GM21786 (cell line): ENCODE data around the gene OR1D5.
"Not testable (repeated sequence)": the region's sequence is repeated elsewhere in the genome, so short reads cannot be mapped to it uniquely, and the experiment has no call there.

Experiments used
- ATAC-seq: cut with Tn5 transposase; IDR thresholded peaks from one replicate; pipeline ENCODE4 v1.9.1; 2021; ENCODE audit not compliant: unreplicated experiment

The OR1D5 gene

DNA sequence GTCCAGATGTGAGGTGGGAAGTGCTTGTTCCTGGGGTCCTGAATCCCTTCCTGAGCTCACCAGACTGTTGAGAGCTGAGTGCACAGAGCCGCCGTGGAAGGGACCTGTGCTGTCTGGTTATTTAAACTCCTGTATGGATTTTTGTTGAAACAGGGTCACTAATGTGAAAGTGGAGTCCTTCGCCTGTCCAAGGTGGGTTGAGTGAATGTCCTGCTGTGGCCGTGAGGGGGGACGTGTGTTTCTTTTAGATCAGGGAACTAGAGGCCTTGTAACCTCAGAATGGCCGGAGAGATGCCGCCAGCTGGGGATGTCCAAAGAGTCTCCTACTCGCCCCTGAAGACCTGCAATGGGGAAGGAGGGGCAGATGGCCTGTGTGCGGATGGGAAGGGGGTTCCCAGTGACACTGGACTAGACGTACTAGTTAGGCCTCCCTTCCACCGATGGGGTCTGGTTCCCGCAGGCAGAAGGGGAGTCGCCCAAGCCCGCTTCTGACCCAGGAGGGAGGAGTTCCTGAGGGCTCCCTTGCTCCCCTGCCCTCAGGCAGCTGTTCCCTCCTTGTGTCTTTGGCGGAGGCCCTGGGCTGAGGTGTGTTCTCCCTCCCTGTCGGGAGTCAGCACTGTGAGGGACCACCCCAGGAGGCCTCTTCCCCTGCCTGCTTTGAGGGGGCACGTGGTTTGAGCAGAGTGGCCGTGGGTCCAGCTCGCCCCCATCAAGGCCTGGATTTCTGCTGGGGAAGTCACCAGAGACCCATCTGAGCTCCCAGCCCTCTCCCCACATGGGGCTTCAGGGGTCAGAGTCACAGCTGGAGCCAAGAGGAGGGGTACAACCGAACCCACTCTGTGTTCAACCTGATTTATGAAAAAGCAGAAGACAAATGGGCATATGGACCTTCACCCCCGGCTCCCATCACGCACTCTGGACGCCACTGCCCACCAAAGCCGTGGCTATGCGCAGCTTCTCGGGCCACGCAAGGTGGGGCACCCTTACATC, 30.9 kb downstream of the OR1D5 start:
- no peak for ATAC-seq

DNA sequence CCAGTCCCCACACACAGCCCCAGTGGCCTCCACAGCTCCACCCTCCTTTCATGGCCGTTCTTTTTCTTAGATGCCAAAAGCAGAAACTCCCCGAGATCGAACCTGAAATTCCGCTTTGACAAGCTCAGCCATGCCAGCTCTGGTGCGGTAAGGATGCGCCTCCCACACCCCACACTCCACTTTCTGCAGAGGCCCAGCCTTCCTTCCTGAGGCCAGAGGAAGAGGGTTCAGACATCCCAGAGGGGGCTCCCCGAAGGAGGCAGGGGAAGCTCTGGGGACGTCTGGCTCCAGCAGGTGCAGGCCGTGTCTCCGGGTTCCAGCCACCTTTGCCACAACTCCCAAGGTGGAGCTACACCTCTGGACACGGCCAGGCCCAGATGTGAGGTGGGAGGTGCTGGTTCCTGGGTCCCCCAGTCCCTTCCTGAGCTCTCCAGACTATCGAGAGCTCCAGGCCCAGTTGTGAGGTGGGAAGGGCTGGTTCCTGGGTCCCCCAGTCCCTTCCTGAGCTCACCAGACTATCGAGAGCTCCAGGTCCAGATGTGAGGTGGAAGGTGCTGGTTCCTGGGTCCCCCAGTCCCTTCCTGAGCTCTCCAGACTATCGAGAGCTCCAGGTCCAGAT, 32.4 kb downstream of the OR1D5 start:
- ATAC-seq: not testable (repeated sequence)

DNA sequence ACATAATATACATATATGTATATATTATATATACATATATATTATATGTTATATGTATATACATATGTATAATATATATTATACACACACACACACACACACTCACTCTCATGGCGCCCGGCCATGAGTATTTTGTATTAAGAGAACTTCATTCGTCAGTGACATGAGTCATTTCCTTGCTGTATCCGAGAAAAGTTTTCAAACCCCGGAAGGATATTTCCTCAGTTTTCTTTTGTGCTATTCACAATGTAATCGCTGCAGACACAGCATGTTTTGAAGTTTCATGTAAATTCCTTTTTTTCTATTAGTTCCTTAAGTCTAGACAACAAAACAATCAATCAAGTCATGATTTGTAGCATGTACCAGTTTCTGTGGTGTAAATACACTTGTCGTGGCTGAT, 33.3 kb downstream of the OR1D5 start:
- no peak for ATAC-seq

DNA sequence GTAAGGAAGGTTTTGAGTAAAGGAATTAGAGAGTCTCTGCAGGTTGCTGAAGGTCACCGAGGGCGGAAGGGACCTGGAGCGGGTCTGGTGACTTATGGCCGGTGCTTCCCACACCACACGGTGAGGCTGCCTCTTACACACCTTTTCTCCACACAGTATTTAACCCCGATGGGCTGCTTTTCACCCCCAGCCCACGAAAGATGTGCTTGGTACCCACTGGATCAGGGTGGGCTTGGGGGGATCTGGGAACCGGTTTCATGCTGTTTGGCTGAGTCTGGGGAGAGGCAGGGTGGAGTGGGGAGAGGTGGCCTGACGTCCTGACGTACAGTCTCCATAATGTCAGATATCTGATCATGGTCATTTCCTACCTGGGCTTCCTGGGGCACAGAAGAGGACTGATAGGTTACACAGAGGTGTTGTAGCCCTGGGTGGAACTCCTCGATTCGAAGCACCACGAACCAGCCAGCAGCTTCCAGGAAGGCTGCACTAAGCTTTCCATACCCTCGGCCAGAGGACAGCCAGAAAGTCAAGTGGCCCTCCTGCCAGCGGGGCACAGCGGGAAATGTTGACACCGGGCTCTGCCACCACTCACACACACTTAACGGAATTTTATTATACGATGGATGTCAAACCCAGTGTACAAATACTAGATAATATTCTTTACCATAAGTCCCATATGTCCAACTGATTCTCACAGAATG, 34.0 kb downstream of the OR1D5 start:
- ATAC-seq: no peak

DNA sequence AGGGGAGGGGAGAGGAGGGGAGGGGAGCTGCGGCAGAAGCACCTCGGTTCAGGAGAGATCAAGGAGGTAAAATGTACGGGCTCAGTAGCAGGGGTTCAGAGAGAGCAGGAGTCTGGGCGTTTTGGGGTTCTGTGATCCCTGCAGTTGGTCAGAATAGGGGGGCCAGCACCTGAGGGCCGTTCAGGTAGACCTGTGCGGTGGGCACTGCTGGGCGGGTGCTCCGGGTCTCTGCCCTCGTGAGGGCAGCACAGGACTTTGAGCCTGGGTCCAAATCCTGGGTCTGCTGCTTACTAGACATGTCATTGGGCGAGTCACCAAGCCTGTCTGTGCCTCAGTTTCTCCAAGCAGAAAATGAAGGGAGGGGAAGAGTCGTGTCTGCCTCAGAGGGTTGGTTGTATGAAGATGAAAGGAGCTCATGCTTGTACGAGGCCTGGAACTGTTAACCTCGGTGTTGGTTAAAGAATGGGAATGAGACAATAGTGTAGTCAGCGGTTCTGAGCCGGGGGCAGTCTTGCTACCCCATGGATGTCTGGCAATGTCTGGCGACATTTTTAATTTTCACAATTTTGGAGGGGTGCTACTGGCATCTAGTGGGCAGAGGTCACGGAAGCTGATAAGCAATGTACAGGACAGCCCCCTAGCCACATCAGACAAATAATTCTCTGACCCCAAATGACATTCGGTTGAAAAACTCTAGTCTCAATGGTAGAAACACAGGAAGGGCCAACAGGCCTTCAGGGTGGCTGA, 35.4 kb downstream of the OR1D5 start:
- ATAC-seq: no peak

DNA sequence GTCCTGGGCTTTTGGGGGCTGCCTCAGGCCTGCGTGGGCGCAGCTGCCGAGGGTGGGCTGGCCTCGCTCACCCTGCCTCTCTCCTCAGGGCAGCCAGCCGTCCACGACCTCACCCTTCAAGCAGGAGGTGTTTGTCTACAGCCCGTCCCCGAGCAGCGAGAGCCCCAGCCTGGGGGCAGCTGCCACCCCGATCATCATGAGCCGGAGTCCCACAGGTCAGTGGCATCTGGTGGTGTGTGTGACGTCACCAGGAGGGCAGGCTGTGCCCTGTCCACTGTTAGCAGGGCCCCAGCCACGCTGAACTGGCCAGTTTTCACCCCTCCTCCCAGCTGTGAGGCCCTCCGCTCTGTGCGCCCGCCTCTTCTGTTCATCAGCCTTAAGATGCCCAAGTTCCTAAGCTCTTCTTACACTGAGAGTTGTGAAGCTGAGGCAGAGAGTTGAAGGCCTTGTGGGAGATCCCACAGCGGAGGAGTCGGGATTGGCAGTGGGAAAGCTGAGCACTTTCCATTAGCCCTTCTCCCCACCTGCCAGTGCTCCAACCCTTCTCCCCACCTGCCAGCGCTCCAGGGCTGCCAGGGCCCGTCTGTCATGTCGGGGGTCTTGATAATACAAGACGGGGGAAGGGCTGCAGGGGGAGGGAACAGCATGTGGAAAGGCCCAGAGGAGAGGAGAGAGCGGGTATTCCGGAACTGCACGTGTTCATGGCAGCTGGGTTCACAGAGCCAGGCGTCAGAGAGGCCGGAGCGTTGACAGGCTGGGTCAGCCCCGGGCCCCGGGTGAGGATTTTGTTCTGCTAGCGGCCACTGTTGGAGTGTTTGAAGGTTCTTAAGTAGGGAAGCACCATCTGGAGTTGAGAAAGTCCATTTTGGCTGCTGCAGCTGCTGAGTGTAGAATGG, 36.3 kb downstream of the OR1D5 start:
- ATAC-seq: no peak

DNA sequence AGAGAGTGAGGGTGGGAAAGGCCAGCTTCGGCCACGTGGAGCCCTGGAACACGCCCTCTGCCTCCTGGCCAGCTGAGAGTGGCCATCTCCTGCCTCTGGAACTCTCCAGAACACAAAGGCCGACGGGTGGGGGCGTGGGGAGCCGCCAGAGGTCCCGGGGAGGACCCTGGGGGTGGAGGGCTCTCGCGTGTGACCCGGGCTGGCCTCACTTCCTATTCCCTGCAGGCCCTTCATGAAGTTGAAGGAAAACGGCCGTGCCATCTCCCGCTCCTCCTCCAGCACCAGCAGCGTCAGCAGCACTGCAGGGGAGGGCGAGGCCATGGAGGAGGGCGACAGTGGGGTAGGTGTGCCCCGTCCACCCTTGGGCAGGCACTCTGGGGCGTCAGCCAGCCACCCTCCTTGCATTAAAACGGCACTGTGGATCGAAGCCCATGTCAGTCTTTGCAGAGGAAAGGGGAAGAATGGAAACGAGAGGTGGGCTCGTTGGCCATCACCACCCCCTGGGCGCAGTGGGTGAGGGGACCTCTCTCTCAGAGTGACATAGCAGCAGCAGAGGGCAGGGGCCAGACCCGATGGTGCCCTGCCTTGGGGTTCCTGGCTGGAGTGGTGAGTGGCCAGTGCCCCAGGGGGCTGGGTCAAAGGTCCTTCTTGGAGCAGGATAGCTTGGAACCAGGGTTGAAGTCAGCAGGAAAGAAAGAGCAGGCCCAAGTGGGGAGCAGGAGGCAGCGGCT, 37.1 kb downstream of the OR1D5 start:
- no peak for ATAC-seq

DNA sequence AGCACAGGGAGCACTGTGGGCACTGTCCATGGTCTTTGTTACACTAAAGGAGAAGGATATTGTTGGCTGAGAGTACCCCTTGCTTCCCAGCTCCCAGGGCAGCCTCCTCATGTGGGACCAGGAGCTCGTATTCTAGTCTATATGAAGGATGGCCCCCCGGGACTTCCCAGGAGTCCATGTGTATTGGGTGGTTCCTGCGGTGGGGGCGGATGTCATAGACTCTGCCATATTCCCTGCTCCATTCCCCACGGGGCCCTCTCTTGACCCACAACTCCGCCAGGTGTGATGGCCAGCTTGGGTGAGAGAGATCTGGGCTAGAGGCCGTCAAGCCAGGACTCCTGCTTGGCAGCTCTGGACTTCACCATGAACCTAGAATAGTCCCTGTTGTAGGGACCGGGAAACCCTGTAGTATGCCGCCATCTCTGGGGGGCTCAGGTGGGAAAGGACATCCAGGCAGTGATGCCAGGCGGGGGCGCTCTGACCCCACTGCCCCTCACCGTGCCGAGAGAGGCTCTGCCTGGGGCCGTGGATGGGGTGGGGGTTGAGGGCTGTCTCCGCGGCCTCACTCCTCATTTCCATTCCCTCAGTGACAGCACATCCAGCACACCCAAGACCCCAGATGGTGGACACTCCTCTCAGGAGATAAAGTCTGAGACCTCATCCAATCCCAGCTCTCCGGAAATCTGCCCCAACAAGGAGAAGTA, 37.8 kb downstream of the OR1D5 start:
- no peak for ATAC-seq

DNA sequence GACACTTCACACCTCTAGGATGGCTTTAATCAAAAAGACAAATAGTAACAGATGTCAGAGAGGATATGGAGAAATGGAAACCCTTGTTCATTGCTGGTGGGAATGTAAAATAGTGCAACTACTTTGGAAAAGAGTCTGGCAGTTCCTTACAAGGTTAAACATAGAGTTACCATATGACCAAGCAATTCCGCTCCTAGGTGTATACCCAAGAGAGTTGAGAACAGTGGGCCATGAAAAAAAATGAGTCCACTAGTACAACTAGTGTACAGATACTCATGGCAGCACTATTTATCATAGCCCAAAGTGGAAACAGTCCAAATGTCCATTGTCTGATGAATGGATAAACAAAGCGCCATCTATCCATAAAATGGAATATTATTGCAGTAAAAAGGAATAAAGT, 39.1 kb downstream of the OR1D5 start:
- ATAC-seq: no peak

DNA sequence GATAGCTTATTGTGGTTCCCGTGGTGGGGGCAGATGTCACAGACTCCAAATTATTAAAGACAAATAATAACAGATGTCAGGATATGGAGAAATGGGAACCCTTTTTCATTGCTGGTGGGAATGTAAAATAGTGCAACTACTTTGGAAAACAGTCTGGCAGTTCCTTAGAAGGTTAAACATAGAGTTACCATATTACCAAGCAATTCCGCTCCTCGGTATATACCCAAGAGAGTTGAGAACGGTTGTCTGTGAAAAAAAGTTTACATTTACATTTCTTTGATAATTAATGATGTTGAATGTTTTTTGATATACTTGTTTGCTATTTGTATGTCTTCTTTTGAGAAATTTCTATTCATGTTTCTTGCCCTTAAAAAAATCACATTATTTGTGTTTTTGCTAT, 41.2 kb downstream of the OR1D5 start:
- ATAC-seq: no peak

DNA sequence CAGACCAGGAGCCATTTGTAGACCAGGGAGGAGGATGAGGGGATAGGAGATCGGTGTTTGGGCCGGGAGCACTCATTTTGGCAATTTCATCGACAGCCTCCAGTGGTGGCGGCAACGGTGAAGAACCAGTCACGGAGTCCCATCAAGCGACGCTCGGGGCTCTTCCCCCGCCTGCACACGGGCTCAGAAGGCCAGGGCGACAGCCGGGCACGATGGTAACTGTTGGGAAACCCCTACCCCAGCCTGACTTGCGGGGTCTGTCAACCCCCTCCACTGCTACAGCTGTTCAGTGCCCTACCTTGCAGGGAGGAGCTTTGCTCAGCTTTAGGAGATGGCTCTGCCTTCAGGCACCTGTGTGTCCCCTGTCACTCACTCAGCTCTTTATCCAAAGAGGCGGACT, 43.0 kb downstream of the OR1D5 start:
- no peak for ATAC-seq

DNA sequence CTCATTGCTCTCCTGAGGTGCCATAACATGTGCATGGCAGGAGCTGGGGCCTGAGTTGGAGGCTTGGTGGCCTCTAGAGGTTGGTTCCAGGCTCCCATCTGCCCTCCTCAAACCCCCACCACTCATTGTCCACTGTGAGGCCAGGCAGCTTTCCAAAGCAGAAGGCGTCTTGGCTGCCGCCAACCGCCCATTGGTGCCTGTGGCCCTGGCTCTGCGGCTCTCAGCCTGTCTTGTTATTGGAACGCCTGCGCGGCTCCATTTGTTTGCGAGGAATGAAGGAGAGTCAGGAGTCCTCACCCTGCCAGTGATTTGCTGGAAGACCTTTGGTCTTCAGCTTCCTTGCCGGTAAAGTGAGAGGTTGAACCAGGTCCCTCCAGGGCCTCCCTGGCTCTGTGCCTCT, 43.6 kb downstream of the OR1D5 start:
- ATAC-seq: no peak

DNA sequence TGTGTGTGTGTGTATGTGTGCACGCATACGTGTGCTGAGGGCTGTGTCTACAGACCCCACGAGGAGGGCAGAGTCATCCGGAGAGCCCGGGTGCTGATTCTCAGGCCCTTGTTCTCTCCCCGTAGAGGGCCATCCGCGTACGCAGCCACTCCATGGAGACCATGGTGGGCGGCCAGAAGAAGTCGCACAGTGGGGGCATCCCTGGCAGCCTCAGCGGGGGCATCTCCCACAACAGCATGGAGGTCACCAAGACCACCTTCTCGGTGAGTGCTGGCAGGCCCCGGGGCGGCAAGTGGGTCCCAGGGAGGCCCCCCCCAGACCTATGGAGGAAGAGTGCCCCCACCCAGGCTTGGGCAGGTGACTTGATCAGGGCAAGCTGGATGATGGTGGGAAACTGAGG, 45.5 kb downstream of the OR1D5 start:
- no peak for ATAC-seq

DNA sequence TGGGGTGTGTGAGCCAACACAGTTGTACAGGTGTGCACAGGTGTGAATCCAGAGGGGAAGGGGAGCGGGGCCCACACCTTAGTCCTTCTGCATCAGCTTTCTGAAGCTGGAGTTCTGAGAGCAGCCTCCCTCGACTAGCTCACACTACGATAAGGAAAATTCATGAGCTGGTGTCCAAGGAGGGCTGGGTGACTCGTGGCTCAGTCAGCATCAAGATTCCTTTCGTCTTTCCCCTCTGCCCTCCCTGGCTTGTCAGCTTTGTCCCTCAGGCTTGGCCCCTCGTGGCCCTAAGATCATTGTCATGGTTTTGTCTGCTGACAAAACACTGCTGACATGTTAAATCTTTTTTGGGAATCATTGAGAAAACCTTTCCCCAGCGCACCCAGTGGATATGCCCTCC, 47.5 kb downstream of the OR1D5 start:
- ATAC-seq: no peak

DNA sequence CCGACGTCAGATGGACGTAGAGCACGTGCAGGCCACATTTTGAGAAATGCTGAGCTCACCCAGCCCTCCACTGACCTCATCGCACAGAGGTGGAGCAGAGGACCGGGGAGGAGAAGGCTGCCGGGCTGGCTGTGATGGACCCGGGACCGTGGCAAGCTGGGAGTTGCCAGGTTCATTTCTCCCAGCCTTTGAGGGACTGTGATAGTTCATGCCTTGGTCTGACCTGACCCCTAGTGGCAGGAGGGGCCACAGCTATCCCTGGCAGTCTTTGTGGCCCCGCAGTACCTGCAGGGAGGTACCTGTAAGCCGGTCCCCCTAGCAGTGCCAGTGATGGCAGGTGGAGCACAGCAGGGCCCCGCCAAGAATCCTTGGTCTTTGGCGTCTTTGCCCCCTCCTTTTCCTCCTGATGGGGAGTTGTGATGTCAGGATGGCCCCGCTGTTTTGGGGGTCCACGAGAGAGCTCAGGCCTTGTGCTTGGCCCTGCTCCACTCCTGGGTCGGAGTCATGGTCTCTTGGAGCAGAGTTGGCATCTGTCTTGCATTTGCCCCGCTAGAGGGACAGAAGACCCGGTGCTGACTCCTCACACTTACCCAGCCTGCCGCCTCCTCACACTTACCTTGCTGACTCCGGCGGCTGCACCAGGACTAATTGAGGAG, 50.4 kb downstream of the OR1D5 start:
- no peak for ATAC-seq
